Uterus (tissue), 4 donors: ENCODE measurements around the gene ARFRP1. TPM values are rescaled to one million over a fixed set of nuclear protein-coding genes. Genes with fewer than 3 reads are reported as not detected.
A peak's percentile ranks its signal among the peaks of the same experiment; 100 is the strongest.

Experiments used
- DNase-seq, 2 donors: peaks; one replicate each; pipeline ENCODE4 v3.0.0-alpha.2; 2019 to 2020
- H3K27ac ChIP-seq, 2 donors: fragments of 200-600 bp; sonication (generic); 1 replicate in 1 of 2; 2 replicates in 1 of 2; pipeline ENCODE4 v1.5.1; 2016 to 2018
- H3K27me3 ChIP-seq, 2 donors: fragments of 200-600 bp; sonication (generic); one replicate each; pipeline ENCODE4 v1.5.1; 2018 to 2019; ENCODE audit warnings: control low read depth in 1 of 2
- H3K36me3 ChIP-seq, 2 donors: fragments of 200-600 bp; sonication (generic); one replicate each; pipeline ENCODE4 v1.5.1; 2019; ENCODE audit warnings: control low read depth in 1 of 2
- H3K4me1 ChIP-seq, 2 donors: fragments of 200-600 bp; sonication (generic); one replicate each; pipeline ENCODE4 v1.5.1; 2018 to 2019; ENCODE audit warnings: control low read depth in 1 of 2
- H3K4me3 ChIP-seq, 2 donors: fragments of 200-600 bp; sonication (generic); 1 replicate in 1 of 2; 2 replicates in 1 of 2; pipeline ENCODE4 v1.5.1; 2018 to 2019; ENCODE audit warnings: mild to moderate bottlenecking in 1 of 2
- H3K9me3 ChIP-seq, 2 donors: fragments of 200-600 bp; sonication (generic); one replicate each; pipeline ENCODE4 v1.5.1; 2019; ENCODE audit warnings: control low read depth in 1 of 2
- POLR2A ChIP-seq, 2 donors: fragments of 450-650 bp; IDR thresholded peaks; one replicate each; pipeline ENCODE4 v1.6.1; 2016; ENCODE audit warnings: antibody characterized with exemption in 2 of 2, mild to moderate bottlenecking in 1 of 2, moderate library complexity in 1 of 2
- intact Hi-C: fragments of 100-400 bp; cut with DNase I; formaldehyde crosslinking; loops from one replicate; pipeline ENCODE4 v1.15.1; 2023; ENCODE audit warnings: low total_unique reads
- total RNA-seq, 4 donors: library from RNA; depleted of rRNA in 3 of 4; stranded (reverse); fragments of >200 nt in 3 of 4; gene quantifications; one replicate each; pipeline versions ENCODE4 v1.1.0 to v1.2.4, GENCODE V29; 2014 to 2023
- TF ChIP-seq, protein P1 (sequence below), 4 experiments: fragments of 200-600 bp in 2 of 4; fragments of 450-650 bp in 2 of 4; sonication (generic) in 2 of 4; IDR thresholded peaks; one replicate each; pipeline ENCODE4 v1.5.1; 2016 to 2019; ENCODE audit warnings: antibody characterized with exemption in 4 of 4, mild to moderate bottlenecking in 2 of 4, moderate library complexity in 1 of 4
- donor health status: DM: yes; HTN: yes; CAD: no.

ARFRP1 gene
- total RNA-seq, 4 donors from 2014 or later: 26.1 to 59.8 (median 33.5) TPM

DNA sequence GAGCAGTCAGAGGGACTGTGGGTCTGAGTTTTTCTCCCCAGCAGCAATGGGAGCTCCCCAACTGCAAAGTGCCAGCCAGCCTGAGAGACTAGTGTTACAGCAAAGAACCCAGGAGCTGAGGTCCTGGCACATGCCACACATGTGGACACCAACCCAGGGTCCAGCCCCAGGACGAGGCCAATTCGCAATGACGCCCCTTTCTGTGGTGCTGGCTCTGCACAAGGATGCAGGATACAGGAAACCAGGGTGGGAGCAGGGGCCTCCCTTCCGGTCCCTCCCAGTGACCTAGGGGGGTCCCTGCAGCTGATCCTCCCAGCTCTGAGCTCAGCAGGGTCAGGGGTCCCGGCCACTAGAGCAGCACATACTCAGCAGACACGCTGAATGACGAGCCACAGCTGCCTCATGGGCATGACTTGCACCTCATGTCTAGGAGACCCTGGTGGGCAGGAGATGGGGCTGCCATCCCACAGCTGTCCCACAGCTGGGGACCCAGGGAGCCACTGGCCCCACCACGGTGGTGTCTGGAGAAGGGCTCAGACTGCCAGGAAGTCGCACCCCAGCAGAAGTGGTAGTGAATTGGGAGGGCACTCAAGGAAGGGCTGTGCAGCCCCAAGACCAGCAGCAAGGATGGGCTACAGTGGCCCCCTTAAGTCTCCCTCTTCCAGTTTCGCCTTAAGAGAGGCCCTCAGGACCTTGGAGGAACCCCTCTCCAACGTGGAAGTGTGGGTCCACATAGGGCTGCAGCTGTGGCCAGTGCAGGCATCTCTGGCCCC lies 3.6 kb downstream of the ARFRP1 start:
- no peak overlapping the region for H3K27ac ChIP-seq
- no peak for DNase-seq
- no peaks in the 10 kb centered on the region for H3K27me3 ChIP-seq
- H3K9me3 ChIP-seq: no peaks in the 10 kb centered on the region
- intact Hi-C loops: no loop called here
- peaks cover 6 to 8% of the 10 kb centered on the region in 2 donors for H3K4me1 ChIP-seq
- H3K4me3 ChIP-seq: no peak overlapping the region
- no peaks in the 10 kb centered on the region for H3K36me3 ChIP-seq
- TF ChIP-seq POLR2A (IDR thresholded peaks at IDR 0.05): no peak
- TF ChIP-seq, protein P1, sequence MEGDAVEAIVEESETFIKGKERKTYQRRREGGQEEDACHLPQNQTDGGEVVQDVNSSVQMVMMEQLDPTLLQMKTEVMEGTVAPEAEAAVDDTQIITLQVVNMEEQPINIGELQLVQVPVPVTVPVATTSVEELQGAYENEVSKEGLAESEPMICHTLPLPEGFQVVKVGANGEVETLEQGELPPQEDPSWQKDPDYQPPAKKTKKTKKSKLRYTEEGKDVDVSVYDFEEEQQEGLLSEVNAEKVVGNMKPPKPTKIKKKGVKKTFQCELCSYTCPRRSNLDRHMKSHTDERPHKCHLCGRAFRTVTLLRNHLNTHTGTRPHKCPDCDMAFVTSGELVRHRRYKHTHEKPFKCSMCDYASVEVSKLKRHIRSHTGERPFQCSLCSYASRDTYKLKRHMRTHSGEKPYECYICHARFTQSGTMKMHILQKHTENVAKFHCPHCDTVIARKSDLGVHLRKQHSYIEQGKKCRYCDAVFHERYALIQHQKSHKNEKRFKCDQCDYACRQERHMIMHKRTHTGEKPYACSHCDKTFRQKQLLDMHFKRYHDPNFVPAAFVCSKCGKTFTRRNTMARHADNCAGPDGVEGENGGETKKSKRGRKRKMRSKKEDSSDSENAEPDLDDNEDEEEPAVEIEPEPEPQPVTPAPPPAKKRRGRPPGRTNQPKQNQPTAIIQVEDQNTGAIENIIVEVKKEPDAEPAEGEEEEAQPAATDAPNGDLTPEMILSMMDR (IDR thresholded peaks at IDR 0.05): no peak

- no peaks in the 10 kb centered on the region for H3K27me3 ChIP-seq
- H3K36me3 ChIP-seq: no peaks in the 10 kb centered on the region
- no peak overlapping the region for H3K4me3 ChIP-seq
- intact Hi-C loops: no loop called here
- H3K27ac ChIP-seq: no peak overlapping the region
- no peak for DNase-seq
- TF ChIP-seq POLR2A (IDR thresholded peaks at IDR 0.05): no peak
- TF ChIP-seq, protein P1 (IDR thresholded peaks at IDR 0.05): no peak
- H3K4me1 ChIP-seq: peaks cover 2 to 3% of the 10 kb centered on the region in 2 donors
- H3K9me3 ChIP-seq: no peaks in the 10 kb centered on the region
These were observed 4.3 kb downstream of the ARFRP1 start for GRCh38 chr20:63703471-63703975.

GRCh38 chr20:63702751-63703470 lies 4.9 kb downstream of the ARFRP1 start:
- no peak for TF ChIP-seq POLR2A (IDR thresholded peaks at IDR 0.05)
- TF ChIP-seq, protein P1 (IDR thresholded peaks at IDR 0.05): no peak
- intact Hi-C loops: no loop called here
- H3K4me3 ChIP-seq: no peak overlapping the region
- DNase-seq: peak in 1 of 2 donors; percentile 16
- H3K4me1 ChIP-seq: no peaks in the 10 kb centered on the region
- H3K36me3 ChIP-seq: no peaks in the 10 kb centered on the region
- no peak overlapping the region for H3K27ac ChIP-seq
- H3K9me3 ChIP-seq: no peaks in the 10 kb centered on the region
- no peaks in the 10 kb centered on the region for H3K27me3 ChIP-seq

- H3K27me3 ChIP-seq: no peaks in the 10 kb centered on the region
- no peaks in the 10 kb centered on the region for H3K9me3 ChIP-seq
- H3K4me1 ChIP-seq: no peaks in the 10 kb centered on the region
- TF ChIP-seq, protein P1 (IDR thresholded peaks at IDR 0.05): no peak
- TF ChIP-seq POLR2A (IDR thresholded peaks at IDR 0.05): no peak
- H3K36me3 ChIP-seq: no peaks in the 10 kb centered on the region
- intact Hi-C loops: no loop called here
- no peak for DNase-seq
- H3K4me3 ChIP-seq: no peak overlapping the region
- no peak overlapping the region for H3K27ac ChIP-seq
These were observed 5.6 kb downstream of the ARFRP1 start for GRCh38 chr20:63702036-63702665.
